Neuronal stem cell (in vitro differentiated cells): ENCODE results near the gene THEM4.
A peak's percentile ranks its signal among the peaks of the same experiment; 100 is the strongest.

Source experiments
- DNase-seq: peaks from one replicate; pipeline ENCODE4 v3.0.0-alpha.2; 2013; ENCODE audit warnings: low spot score
- H2AFZ ChIP-seq: one replicate; pipeline ENCODE4 v1.6.1; 2013; ENCODE audit warnings: mild to moderate bottlenecking, low read length, inconsistent platforms
- H2AK5ac ChIP-seq: 2 replicates; pipeline ENCODE4 v1.6.1; 2013; ENCODE audit warnings: low read depth, mild to moderate bottlenecking, inconsistent platforms, low read length, moderate library complexity, mixed read lengths
- H2BK120ac ChIP-seq: 2 replicates; pipeline ENCODE4 v1.6.1; 2013; ENCODE audit warnings: low read depth, mild to moderate bottlenecking, inconsistent platforms, low read length, moderate library complexity, mixed read lengths
- H2BK12ac ChIP-seq: one replicate; pipeline ENCODE4 v1.6.1; 2013; ENCODE audit warnings: low read length, inconsistent platforms
- H2BK15ac ChIP-seq: 2 replicates; pipeline ENCODE4 v1.6.1; 2013; ENCODE audit warnings: mild to moderate bottlenecking, low read length, inconsistent platforms, mixed read lengths
- H2BK5ac ChIP-seq: one replicate; pipeline ENCODE4 v1.6.1; 2013; ENCODE audit warnings: inconsistent platforms, mild to moderate bottlenecking, low read length, moderate library complexity
- H3K14ac ChIP-seq: one replicate; pipeline ENCODE4 v1.6.1; 2013; ENCODE audit warnings: low read length, inconsistent platforms
- H3K18ac ChIP-seq: 2 replicates; pipeline ENCODE4 v1.6.1; 2013; ENCODE audit warnings: low read length, inconsistent platforms
- H3K23ac ChIP-seq: 2 replicates; pipeline ENCODE4 v1.6.1; 2013; ENCODE audit warnings: low read depth, mild to moderate bottlenecking, mixed read lengths, low read length, inconsistent platforms; ENCODE audit not compliant: poor library complexity
- H3K27ac ChIP-seq: replicated peaks from 3 replicates; pipeline ENCODE4 v1.5.1; 2013; ENCODE audit warnings: low read length, inconsistent platforms
- H3K27me3 ChIP-seq, 3 experiments: 2 replicates each; pipeline ENCODE4 v1.6.1; 2013; ENCODE audit warnings: low read length in 3 of 3, mild to moderate bottlenecking in 2 of 3, inconsistent platforms in 1 of 3, low read depth in 1 of 3, mixed read lengths in 1 of 3, moderate library complexity in 1 of 3; ENCODE audit not compliant: control insufficient read depth in 3 of 3, insufficient read depth in 3 of 3
- H3K36me3 ChIP-seq, 2 donors: replicated peaks in 1 of 2; 2 replicates each; pipeline ENCODE4 v1.6.1; 2013; ENCODE audit warnings: low read length in 2 of 2; ENCODE audit not compliant: control insufficient read depth in 2 of 2, insufficient read depth in 2 of 2
- H3K4ac ChIP-seq: 2 replicates; pipeline ENCODE4 v1.6.1; 2013; ENCODE audit warnings: inconsistent platforms, mild to moderate bottlenecking, low read length, moderate library complexity
- H3K4me1 ChIP-seq, 2 donors: 1 replicate in 1 of 2; 2 replicates in 1 of 2; pipeline ENCODE4 v1.6.1; 2013; ENCODE audit warnings: low read length in 2 of 2, low read depth in 1 of 2; ENCODE audit not compliant: control insufficient read depth in 2 of 2, insufficient read depth in 1 of 2
- H3K4me2 ChIP-seq: one replicate; pipeline ENCODE4 v1.6.1; 2013; ENCODE audit warnings: mild to moderate bottlenecking, low read length, inconsistent platforms; ENCODE audit not compliant: insufficient read depth, poor library complexity, severe bottlenecking
- H3K4me3 ChIP-seq, 2 donors: 2 replicates each; pipeline ENCODE4 v1.5.1; 2013; ENCODE audit warnings: low read length in 2 of 2, mild to moderate bottlenecking in 2 of 2, inconsistent platforms in 1 of 2, moderate library complexity in 1 of 2
- H3K79me1 ChIP-seq: one replicate; pipeline ENCODE4 v1.6.1; 2013; ENCODE audit warnings: low read depth, mild to moderate bottlenecking, inconsistent platforms, low read length, moderate library complexity
- H3K9ac ChIP-seq: one replicate; pipeline ENCODE4 v1.6.1; 2013; ENCODE audit warnings: mild to moderate bottlenecking, low read depth, low read length, inconsistent platforms; ENCODE audit not compliant: poor library complexity
- H3K9me3 ChIP-seq, 2 donors: replicated peaks in 1 of 2; 2 replicates each; pipeline versions ENCODE3 to v1.6.1; 2013; ENCODE audit warnings: low read length in 2 of 2, mild to moderate bottlenecking in 2 of 2, inconsistent platforms in 1 of 2, low read depth in 1 of 2, mixed read lengths in 1 of 2, moderate library complexity in 1 of 2; ENCODE audit not compliant: control insufficient read depth in 2 of 2, insufficient read depth in 1 of 2
- H4K8ac ChIP-seq: one replicate; pipeline ENCODE4 v1.6.1; 2013; ENCODE audit warnings: low read depth, mild to moderate bottlenecking, inconsistent platforms, low read length, moderate library complexity
- H4K91ac ChIP-seq: one replicate; pipeline ENCODE4 v1.6.1; 2013; ENCODE audit warnings: low read length, low read depth, mild to moderate bottlenecking, inconsistent platforms; ENCODE audit not compliant: poor library complexity
- WGBS, 2 donors: extraction: QIAGEN DNeasy Blood & Tissue Kit; methylation state at CpG; one replicate each; pipeline ENCODE4 v1.1.7; 2013; ENCODE audit warnings: missing lambda C conversion rate in 2 of 2, mixed read lengths in 1 of 2; ENCODE audit not compliant: insufficient read length in 2 of 2, insufficient replicate concordance in 1 of 2; ENCODE audit errors: extremely low coverage in 2 of 2; 5-methylcytosine and 5-hydroxymethylcytosine counted together

Gene THEM4

GRCh38 chr1:151953409-151954094 is 44.2 kb upstream of the THEM4 start:
- WGBS, 2 donors, result no CpG with 5 or more reads among the region's 7 CpGs
- no peak overlapping the region for H2AK5ac ChIP-seq
- no peak overlapping the region for H3K14ac ChIP-seq
- no peak overlapping the region for H3K4me2 ChIP-seq
- no peak for DNase-seq
- no peaks in the 10 kb centered on the region for H3K36me3 ChIP-seq
- no peak overlapping the region for H2BK15ac ChIP-seq
- H3K27me3 ChIP-seq, result peaks cover 0 to 9% (median 0%) of the 10 kb centered on the region in 3 experiments
- no peaks in the 10 kb centered on the region for H3K4me1 ChIP-seq
- no peak overlapping the region for H2BK5ac ChIP-seq
- H3K18ac ChIP-seq, result no peak overlapping the region
- H2BK120ac ChIP-seq, result no peak overlapping the region
- no peak overlapping the region for H2BK12ac ChIP-seq
- no peak overlapping the region for H4K91ac ChIP-seq
- no peak overlapping the region for H3K23ac ChIP-seq
- no peak overlapping the region for H3K4me3 ChIP-seq
- H3K4ac ChIP-seq, result no peak overlapping the region
- H3K9ac ChIP-seq, result no peak overlapping the region
- H3K27ac ChIP-seq, result no peak overlapping the region
- no peaks in the 10 kb centered on the region for H3K79me1 ChIP-seq
- no peak overlapping the region for H4K8ac ChIP-seq
- H3K9me3 ChIP-seq, result no peaks in the 10 kb centered on the region
- H2AFZ ChIP-seq, result no peak overlapping the region

- Histone ChIP-seq H3K9ac (no peak overlapping the region), H2AK5ac (no peak overlapping the region), H3K23ac (no peak overlapping the region), H3K36me3 (no peaks in the 10 kb centered on the region), H2BK5ac (no peak overlapping the region), H2BK120ac (no peak overlapping the region), H2BK12ac (no peak overlapping the region), H3K4me2 (no peak overlapping the region), H3K27ac (no peak overlapping the region), H3K4me3 (no peak overlapping the region), H3K14ac (no peak overlapping the region), H4K8ac (no peak overlapping the region), H3K27me3 (peaks cover 0 to 9% (median 0%) of the 10 kb centered on the region in 3 experiments), H3K4ac (no peak overlapping the region), H3K18ac (no peak overlapping the region), H3K9me3 (no peaks in the 10 kb centered on the region), H3K4me1 (no peaks in the 10 kb centered on the region), H2AFZ (no peak overlapping the region), H4K91ac (no peak overlapping the region), H3K79me1 (no peaks in the 10 kb centered on the region), H2BK15ac (no peak overlapping the region)
- DNase-seq, result no peak
- WGBS, 2 donors, result no CpG with 5 or more reads among the region's 1 CpG
Measured at GRCh38 chr1:151952811-151953210, 43.5 kb upstream of the THEM4 start.

- Histone ChIP-seq H2AFZ (no peak overlapping the region), H2BK5ac (no peak overlapping the region), H2BK15ac (no peak overlapping the region), H3K4me1 (no peaks in the 10 kb centered on the region), H3K4me3 (no peak overlapping the region), H4K91ac (no peak overlapping the region), H2BK120ac (peak overlapping the region; percentile 30), H3K36me3 (no peaks in the 10 kb centered on the region), H3K4ac (no peak overlapping the region), H4K8ac (no peak overlapping the region), H3K14ac (no peak overlapping the region), H3K27ac (no peak overlapping the region), H2BK12ac (no peak overlapping the region), H3K23ac (no peak overlapping the region), H3K79me1 (no peaks in the 10 kb centered on the region), H3K18ac (peak overlapping the region; percentile 3), H3K4me2 (no peak overlapping the region), H3K27me3 (peaks cover 0 to 8% (median 0%) of the 10 kb centered on the region in 3 experiments), H3K9me3 (no peaks in the 10 kb centered on the region), H2AK5ac (no peak overlapping the region), H3K9ac (no peak overlapping the region)
- no peak for DNase-seq
- no CpG with 5 or more reads among the region's 18 CpGs for WGBS, 2 donors
Measured at GRCh38 chr1:151949371-151950193, 40.3 kb upstream of the THEM4 start.

- peaks cover 0 to 14% (median 0%) of the 10 kb centered on the region in 3 experiments for H3K27me3 ChIP-seq
- H4K91ac ChIP-seq, result no peak overlapping the region
- no peak overlapping the region for H2BK120ac ChIP-seq
- H3K4me3 ChIP-seq, result no peak overlapping the region
- H3K4me2 ChIP-seq, result no peak overlapping the region
- no peak overlapping the region for H3K23ac ChIP-seq
- no peak overlapping the region for H2BK15ac ChIP-seq
- no peak overlapping the region for H2AFZ ChIP-seq
- no peak overlapping the region for H3K14ac ChIP-seq
- WGBS, 2 donors, result no CpG with 5 or more reads among the region's 1 CpG
- H3K9ac ChIP-seq, result no peak overlapping the region
- H2BK5ac ChIP-seq, result no peak overlapping the region
- no peak overlapping the region for H3K18ac ChIP-seq
- H3K79me1 ChIP-seq, result no peaks in the 10 kb centered on the region
- H3K4ac ChIP-seq, result no peak overlapping the region
- H3K9me3 ChIP-seq, result no peaks in the 10 kb centered on the region
- H2AK5ac ChIP-seq, result no peak overlapping the region
- H4K8ac ChIP-seq, result no peak overlapping the region
- no peak overlapping the region for H3K27ac ChIP-seq
- H3K4me1 ChIP-seq, result peaks cover 0 to 2% of the 10 kb centered on the region in 2 donors
- no peak overlapping the region for H2BK12ac ChIP-seq
- DNase-seq, result no peak
- H3K36me3 ChIP-seq, result no peaks in the 10 kb centered on the region
Measured at GRCh38 chr1:151948506-151948905, 39.2 kb upstream of the THEM4 start.
